HG03342 (cell line): ENCODE results near the gene MAJIN.
"Not testable (repeated sequence)": the region's sequence is repeated elsewhere in the genome, so short reads cannot be mapped to it uniquely, and the experiment has no call there.

ENCODE experiments used
- ATAC-seq: cut with Tn5 transposase; IDR thresholded peaks from one replicate; pipeline ENCODE4 v1.9.1; 2021; ENCODE audit warnings: mild to moderate bottlenecking, moderate library complexity; ENCODE audit not compliant: unreplicated experiment

The MAJIN gene, protein sequence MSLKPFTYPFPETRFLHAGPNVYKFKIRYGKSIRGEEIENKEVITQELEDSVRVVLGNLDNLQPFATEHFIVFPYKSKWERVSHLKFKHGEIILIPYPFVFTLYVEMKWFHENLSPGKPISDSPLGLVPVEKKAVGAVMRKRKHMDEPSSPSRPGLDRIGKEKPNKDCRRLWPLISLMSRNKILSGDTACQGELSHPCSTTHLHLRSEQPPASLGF

GRCh38 chr11:64971421-64972233, at the start of gene MAJIN:
MAJIN (minus strand) TSS chr11:64972108; CDS start chr11:64959405, 12,703 bp downstream.
- ATAC-seq: no peak

GRCh38 chr11:65021509-65021908, 49.6 kb upstream of the MAJIN start:
- ATAC-seq: no peak

GRCh38 chr11:65021003-65021402, 49.1 kb upstream of the MAJIN start:
- no peak for ATAC-seq

- ATAC-seq: no peak
These were observed 47.9 kb upstream of the MAJIN start for GRCh38 chr11:65019824-65020223.

- ATAC-seq: no peak
These were observed 46.0 kb upstream of the MAJIN start for GRCh38 chr11:65017937-65018336.

DNA sequence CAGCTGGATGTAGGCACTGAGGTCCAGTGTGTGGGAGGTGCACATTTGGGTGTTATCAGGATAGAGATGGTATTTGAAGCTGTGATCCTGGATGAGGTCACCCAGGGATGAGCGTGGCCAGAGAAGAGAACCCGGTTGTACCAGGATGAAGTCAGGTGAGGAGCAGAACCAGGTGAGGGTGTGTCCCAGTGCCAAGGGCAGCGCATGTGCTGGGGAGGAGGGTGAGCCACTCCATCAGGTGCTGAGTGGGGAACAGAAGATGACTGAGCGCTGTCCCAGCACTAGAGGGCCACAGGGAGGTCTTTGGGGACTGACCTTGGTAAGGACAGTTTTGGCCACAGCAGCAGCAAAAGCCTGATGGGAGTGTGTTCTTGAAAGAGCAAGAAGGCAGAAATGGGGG, 44.8 kb upstream of the MAJIN start:
- ATAC-seq: no peak

GRCh38 chr11:65014726-65015227, 42.9 kb upstream of the MAJIN start:
- no peak for ATAC-seq

- peak; percentile 73 for ATAC-seq
These were observed 42.2 kb upstream of the MAJIN start, which contains the start of gene ARL2 for GRCh38 chr11:65013888-65014725. ARL2 (plus strand) TSS chr11:65014160; CDS start chr11:65014208, 48 bp downstream.

DNA sequence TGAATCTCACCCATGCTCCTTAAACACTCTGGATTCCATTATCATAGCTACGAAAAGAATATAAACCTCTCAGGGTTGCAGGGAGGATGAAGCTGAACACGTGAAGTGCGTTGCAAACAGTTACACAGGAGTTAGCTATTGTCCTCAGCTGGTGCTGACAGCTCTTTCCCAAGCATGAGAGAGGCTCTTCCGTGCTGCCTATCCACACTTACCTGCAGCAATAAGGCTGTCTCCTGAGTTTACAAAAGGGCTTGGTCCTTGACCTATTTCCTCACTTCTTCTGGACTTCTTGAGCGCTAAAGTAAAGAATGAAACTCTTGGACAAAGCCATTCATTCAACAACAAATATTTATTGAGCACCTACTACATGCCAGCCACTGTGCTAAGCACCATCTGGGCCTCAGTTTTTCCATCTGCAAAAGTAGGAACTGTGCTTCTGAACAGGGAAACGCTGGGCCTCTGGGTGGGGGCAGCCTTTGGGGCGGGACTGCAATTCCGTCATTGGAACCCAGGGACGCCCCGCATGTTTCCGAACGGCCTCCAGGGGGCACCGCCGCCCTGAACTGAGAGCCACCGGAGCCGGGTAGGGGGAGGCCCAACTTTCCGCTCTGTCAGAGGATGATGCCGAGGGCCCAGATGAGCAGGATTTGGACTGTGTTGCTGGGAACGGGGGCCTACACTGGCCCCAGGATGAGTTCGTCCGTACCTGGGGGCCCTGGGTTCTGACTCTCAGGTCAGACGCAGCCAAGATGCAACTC, 41.4 kb upstream of the MAJIN start:
- ATAC-seq: peak; percentile 67

GRCh38 chr11:65008873-65009272, 37.0 kb upstream of the MAJIN start:
- no peak for ATAC-seq

DNA sequence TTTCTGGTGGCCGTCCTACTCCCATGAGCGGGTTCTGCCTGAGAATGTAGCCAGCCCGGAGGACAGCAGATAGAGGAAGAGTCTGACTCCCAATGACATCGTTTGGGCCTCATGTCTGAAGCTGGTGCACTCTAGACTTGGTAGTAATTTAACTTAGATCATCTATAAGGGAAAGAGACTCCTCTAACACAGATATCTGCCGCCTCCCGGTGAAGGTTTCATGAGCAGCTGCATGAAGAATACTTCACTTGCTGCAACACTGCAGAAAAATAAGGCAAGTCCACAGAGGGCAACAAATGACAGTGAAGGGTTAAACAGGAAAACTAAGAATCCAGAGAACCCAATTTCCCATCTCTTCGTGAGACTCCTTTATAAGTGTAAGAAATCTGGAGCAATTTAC, 36.1 kb upstream of the MAJIN start:
- no peak for ATAC-seq

GRCh38 chr11:65003968-65004367, 32.1 kb upstream of the MAJIN start:
- not testable (repeated sequence) for ATAC-seq

DNA sequence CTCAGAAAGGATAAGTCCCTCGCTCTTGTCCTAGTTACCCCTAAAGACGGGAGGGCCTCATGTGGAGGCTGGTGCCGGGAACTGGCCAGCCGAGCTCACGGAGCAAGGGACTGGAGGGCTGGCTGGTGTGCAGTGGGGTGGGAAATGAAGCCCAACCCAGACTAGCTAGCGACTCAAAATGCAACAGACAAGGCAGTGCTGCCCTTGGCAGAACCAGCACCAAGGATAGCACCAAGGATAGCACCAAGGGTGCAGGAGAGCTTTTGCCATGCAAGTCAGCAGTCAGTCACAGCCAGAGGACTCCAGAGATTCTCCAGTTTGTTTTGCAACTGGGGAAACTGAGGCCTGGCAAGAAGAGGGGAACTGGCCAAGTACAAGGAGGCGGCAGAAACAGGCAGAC, 31.4 kb upstream of the MAJIN start:
- no peak for ATAC-seq

DNA sequence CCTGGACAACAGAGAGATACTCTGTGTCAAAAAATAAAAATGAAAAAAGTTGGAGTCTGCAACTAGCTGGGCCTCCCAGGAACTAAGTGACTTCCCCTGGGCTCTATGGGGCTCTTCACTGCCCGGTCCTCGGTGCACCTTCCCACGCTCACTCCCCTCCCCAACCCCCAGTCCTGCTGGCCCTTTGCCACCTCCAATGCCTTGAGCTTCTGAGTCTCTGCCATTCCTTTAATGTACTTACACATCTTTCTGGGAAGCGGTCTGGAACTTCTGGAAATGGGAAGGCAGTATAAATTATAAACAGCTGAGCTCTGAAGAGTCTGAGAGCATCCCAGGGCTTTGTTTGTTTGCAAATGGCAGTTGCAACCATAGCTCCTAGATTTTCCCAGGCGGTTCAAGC, 30.8 kb upstream of the MAJIN start:
- ATAC-seq: no peak

- no peak for ATAC-seq
These were observed 27.6 kb upstream of the MAJIN start for GRCh38 chr11:64999478-64999877.

DNA sequence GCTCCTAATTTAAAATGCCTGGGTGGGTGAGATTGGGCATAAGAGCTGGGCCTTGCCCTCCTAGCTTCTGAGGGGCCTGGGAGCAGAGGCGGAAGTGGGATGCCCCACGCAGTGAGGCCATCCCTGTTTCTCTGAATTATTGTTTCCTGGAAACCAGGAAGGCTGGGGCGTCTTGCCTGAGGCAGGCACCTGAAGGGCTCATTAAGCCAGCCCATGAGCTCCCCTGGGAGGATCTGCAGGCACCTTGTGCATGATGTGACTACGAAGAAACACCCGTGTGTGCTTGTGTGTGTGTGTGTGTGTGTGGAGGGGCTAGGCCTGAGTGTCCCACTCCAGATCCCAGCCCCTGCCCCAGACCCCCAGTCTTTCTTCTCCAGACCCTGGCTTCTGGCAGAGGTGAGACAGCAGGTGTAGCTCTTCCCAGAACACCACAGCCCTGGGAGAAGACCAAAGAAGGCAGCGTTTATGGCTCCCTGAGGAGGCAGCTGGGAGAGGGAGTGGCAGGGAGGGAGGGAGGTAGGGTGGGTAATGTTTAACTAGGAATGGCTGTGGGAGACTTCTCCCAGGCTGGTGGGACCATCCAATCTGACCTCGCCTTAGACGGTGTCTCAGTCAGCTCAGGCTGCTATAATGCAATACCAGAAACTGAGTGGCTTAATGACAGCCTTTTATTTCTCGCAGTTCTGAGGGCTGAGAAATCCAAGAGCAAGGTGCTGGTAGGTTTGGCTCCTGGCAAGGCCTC, 27.0 kb upstream of the MAJIN start:
- no peak for ATAC-seq

DNA sequence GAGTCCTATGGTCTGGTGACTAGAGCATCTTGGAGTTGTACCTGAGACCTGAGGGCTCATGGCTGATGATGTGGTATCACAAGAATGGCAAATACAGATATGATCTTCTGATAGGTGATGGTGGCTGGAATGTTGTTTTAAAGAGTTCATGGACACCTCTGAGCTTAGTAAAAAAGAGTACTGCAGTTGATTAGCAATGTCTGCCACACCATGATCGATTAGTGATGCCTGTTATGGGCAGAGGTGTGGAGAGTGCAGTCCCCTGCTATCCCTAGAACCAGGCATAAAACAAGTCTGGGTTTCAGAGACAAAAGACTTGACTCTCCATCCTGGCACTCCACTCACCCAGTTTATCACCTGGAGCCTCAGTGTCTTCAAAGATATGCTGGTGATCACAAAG, 26.2 kb upstream of the MAJIN start:
- no peak for ATAC-seq

DNA sequence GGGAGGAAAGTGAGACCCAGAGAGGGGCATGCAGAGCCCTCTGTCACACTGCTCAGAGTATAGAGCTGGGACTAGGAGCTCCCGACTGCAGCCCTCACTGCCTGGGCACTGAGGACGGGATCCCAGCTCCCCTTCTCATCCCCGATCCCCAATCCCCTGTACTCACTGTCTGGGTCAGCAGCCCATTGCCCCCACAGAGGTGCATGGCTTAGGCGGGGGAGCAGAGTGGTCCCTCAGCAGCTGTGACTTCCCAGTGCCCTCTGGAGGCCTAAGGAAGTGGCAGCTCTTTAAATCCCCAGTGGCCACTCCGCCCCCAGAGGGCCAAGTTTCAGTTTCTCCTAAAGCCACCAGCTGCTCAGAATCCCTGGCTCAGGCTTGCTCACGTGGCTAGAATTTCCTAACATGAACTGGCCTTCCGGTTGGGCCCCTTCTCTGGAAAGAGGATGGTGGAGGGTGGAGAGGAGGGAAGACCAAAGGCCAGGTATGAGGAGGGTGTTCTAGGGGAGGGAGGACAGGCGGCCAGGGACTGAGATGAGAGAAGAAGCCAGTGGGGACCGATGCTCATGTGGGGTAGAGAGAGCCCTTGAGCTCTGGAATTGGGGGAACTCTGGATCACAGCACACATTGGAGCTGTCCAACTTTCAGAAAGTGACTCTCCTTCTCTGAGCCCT, 24.9 kb upstream of the MAJIN start, which contains the start of gene BATF2:
BATF2 (minus strand) TSS at position 262 of the 671 bp plus-strand sequence; CDS start at position 205, 57 bp downstream.
- ATAC-seq: no peak

GRCh38 chr11:64996327-64996709, 24.4 kb upstream of the MAJIN start:
- no peak for ATAC-seq
